GM18867 (cell line): ENCODE measurements around the gene UBE2V1.
"Not testable (repeated sequence)": the region's sequence is repeated elsewhere in the genome, so short reads cannot be mapped to it uniquely, and the experiment has no call there.

Source experiments
- ATAC-seq: cut with Tn5 transposase; IDR thresholded peaks from one replicate; pipeline ENCODE4 v1.9.1; 2021; ENCODE audit warnings: mild to moderate bottlenecking, moderate library complexity; ENCODE audit not compliant: unreplicated experiment

UBE2V1 gene

DNA sequence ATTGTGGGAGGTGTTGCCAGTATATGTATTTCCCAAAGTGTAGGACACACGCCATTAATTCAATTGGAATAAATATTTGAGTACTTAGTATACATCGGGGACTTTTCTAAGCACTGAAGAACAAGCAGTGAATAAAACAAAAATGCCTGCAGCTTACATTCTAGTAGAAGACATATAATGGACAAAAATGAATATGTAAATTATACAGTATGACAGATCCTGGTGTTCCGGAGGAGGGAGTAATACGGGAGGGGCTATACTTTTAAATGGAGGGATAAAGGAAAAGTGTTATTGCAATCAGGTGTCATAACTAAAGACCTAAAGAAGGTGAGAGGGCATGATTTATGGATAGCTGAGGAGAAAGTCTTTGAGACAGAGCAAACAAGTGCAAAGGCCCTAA lies 15.1 kb downstream of the UBE2V1 start:
- no peak for ATAC-seq

DNA sequence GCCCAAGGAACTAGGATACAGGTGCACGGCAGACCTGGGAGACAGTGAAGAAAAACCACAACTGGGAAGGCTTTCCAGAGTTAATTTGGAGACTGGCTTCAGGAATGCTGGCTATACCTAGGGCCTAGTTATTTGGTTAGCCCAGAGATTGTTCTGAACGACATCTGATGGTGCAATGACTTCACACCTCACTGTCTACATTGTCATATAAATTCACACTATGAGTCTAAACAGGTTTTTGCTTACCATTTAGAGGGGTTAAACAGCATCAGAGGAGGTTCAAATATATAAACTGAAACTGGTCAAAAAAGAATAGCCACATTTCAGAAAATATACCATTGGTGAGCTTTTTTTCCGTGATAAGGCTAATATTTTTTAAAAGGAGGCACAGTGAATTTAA lies 16.7 kb downstream of the UBE2V1 start:
- ATAC-seq = no peak

DNA sequence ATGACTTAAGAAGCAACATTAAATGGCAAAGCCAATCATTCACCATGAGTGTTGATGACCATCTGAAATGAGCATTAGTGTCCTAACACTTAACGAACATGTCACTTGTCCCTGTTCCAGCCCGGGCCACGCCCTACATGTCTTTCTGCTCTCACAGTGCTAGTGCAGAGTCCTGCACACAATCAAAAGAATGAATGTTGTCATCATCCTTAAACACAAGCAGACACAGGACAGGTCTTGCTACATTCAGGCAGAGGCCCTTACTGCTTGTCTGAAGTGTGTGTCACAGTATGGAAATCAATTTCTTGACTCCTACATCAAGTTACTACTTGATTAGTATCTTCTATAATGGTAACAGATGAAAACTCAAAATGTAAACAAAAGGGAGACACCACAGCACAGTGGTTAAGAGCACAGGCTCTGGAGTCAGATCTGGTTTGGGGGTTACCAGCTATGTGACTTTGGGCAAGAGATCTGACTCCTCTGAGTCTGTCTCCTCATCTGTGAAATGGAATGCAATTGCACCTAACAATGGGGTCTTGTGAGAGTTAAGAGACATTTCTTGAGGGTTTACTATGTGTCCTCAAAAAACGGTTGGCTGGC lies 17.4 kb downstream of the UBE2V1 start:
- ATAC-seq = no peak

DNA sequence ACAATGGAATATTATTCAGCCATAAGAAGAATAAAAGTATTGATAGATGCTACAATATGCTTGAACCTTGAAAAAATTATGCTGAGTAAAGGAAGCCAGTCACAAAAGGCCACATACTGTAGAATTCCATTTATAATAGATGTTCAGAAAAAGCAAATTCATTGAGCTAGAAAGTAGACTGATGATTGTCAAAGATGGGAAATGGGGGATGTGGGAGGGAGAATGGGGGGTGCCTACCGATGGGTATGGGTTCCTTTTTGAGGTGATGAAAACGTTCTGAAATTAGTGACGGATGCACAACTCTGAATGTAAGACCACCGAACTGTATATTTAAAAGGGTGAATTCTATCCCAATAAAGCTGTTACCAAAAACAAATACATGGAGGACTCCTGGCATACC lies 18.4 kb downstream of the UBE2V1 start:
- ATAC-seq = no peak

DNA sequence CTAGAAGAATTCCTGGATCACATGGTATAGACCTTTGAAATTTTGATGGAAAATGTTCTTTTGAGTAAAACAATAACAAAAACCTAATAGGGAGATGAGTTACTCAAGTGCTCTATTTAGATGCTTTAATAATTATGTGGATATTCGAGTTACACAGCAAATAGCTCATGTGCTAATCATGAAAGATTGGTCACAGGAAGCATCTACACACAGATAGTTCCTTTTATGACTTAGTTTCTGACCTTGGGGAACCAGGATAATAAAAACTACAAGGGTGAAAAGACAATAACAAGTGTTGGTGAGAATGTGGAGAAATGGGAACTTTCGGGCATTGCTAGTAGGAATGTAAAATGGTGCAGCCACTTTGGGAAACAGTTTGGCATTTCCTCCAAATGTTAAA lies 19.7 kb downstream of the UBE2V1 start:
- no peak for ATAC-seq

DNA sequence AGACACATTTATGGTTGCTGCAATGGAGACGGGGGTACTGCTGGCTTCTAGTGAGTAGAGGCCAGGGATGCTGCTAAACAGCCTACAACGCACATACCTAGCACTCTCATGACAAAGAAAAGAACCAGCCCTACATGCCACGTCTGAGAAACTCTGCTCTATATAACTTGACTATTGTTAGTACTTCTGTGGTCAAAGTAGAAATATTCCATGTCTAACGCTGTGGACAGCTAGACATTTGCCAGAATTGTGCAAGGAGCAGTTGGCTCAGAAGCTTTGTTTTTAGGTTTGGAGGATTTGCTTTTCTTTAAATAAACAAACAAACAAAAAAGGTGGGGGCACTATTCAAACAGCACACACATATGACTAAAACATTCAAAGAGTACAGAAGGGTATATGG lies 20.5 kb downstream of the UBE2V1 start:
- no peak for ATAC-seq

DNA sequence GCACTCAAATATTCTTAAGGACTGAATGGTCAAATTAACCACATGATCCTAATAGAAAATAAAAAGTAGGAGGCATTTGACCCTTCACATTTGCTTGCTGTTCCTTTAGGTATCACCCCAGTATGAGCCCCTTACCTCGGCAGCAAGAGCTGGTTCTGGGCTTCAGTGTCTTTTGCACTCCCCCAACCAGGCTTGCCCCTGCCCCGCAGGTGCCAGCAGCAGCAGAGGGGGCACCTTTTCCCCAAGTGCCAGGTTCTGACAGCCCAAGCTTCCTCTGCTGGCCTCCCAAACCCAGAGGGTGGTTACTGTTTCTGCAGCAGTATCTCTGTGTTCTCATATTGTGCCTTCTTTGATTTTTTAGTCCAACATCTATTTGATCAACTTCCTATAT lies 23.2 kb downstream of the UBE2V1 start:
- no peak for ATAC-seq

DNA sequence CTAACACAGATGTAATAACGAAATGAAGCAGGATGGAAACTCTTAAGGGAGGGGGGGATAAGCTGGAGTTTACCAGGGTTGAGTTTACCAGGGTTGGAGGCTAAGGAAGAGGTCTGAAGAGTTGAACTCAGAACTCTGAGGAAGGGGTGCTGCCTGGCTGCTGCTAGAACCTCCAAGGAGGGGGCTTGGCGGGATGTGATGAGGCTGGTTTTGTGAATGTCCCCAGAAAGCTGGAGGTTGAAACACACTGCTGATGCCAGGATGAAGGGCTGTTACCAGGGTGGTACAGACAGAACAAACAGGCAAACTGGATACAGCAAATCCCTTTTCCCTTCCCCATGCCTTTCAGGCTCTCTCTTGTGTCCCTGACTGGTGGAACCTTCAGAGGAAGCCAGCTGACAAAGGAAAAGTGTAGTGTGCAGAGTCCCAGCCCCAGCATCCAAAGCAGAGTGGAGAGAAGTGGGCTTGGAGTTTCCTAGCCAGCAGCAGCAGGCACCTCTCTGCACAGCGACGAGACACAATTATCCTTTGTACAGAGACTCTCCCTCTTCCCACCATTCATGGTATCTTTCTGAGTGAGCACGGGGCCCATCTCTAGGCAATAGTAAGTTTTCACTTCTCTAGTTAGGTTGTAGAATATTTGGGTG lies 23.7 kb downstream of the UBE2V1 start:
- ATAC-seq = no peak

DNA sequence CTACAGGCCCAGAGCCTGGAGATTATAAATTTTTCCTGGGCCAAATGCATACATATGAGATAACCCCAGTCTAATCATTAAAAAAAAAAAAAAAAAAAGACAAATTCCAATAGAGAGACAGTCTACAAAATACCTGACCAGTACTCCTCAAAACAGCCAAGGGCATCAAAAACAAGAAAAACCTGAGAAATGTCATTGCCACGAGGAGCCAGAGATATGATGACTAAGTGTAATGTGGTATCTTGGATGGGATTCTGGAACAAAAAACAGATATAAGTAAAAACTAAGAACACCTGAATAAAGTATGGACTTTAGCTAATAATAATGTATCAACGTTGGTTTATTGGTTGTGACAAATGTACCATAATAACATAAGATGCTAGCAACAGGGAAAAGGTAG lies 24.9 kb downstream of the UBE2V1 start:
- no peak for ATAC-seq

DNA sequence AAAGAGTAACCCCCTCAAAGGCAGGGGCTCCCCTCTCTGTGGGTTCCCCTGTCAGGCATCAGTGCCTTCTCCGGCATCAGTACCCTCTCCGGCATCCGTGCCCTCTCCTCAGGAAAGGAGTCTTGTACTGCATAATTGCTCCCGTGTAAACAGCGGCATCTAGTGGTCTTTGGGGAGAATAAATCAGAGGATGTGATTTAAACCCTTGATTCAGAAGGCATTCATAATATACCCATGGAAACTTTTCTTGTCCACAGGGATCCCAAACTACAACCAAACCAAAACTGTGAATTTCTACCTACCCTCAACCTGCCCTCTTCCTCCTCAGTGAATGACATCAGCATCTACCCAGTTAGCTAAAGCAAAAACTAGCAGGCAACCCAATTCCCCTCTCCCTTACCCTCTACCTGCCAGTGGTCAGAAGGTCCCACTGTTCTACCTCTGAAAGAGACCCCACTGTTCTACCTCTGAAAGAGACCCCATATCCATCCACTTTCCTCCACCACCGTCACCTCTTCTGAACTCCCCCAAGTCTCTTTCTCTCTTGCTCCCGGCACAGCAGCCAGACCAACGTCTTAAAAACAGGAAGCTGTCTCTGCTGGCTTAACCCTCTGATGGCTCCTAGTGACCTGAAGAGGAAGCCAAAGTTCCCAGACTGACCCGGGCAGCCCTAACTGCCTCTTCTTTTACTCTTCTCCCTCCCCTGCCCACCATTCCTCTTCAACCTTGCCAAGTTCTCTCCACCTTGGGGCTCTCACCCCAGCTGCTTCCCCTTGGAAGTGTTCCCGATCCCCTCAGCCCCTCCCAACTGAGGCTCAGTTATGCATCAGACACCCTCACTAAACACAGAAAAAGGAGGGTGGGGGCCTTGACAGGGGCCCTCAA lies 27.2 kb downstream of the UBE2V1 start:
- ATAC-seq = no peak

DNA sequence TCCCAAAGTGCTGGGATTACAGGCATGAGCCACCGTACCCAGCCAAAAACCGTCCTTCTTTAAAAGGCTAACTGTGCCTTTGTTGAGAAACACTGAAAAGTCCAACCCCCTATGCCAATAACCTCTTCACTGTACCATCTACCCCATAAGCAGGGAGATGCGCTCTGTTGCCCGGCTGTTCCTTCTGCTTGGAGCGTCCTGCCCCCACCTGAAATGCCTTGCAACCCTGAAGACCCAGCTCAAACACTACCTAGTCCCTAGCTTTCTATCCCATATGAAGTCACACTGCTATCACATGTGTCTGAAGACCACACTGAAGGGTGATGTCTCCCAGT lies 27.8 kb downstream of the UBE2V1 start:
- ATAC-seq = no peak

DNA sequence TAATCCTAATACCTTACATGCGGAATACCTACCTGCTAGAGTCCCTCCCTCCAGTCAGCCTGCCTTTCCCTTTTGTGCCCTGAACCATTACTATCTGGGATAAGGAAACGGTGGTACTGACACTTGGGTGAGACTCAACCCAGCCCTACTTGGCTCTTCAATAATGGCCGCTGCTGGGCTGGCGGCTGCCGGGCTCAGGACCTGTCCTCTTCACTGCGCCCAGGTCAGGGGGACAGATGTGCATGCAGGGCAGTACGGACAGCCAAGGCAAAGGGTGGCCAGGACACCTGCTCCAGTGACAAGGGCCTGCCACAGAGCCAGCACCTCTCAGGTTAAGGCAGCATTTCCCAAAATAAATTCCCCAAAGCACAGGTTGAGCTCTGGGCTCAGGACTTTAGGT lies 29.9 kb downstream of the UBE2V1 start:
- no peak for ATAC-seq

DNA sequence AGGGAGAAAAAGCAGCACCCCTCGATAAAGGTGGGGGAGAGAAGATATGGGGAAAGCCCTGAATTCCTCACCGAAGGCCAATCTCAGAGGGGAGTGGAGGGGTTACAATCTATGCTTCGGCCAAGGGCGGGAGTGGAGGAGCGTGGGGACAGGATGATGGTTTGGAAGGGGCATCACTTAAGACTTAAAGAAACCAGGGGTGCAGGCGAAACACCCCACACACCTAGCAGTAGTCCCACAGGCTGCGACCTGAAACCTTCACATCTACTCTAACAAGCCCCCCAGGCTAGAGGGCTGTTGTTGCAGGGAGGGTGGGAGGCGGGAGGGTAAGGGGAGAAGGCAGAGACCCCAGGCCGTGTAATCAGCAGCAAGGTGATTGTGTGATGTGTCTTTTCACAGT lies 30.9 kb downstream of the UBE2V1 start:
- not testable (repeated sequence) for ATAC-seq

DNA sequence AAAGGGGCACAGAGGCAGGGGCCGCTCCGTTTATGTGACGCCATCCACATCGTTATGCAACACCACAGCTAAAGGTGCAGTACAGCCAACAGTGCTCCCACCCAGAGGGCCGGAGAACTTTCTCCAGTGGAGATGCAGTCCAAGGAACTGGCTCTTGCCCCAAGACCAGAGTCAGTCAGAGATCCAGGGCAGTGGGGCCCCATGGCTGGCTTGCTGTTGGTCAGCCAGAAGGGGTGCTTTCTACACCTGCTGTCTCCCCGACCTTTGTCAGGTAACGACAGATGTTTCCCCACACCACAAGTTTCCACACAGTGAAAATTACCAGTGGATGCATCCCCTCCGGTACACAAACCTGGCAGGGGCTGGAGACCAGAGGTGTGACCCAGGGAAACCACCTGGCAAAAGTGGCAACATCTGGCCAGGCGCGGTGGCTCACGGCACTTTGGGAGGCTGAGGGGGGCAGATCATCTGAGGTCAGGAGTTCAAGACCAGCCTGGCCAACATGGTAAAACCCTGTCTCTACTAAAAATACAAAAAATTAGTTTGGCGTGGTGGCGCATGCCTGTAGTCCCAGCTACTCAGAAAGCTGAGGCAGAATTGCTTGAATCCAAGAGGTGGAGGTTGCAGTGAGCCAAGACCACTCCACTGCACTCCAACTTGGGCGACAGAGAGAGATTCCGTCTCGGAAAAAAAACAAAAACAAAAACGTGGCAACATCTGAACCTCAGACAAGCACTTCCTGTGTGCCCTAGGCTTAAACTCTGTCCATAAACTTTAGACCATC lies 34.9 kb downstream of the UBE2V1 start:
- no peak for ATAC-seq

DNA sequence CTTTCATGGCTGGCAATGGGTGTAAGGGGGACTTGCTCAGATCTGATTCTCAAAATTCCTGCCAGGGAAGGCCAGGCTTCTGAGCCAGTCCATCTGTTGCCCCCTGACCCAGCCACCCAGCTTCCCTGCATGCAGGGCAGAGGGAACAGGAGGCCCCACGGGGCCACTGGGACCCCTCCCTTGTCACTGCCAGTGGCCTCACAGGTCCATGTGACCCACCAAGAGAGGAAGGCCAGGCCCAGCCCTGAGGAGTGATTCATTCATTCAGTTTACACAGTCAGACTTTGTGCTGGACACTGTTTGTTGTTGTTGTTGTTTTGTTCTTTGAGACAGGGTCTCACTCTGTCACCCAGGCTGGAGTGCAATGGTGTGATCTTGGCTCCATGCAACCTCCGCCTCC lies 39.5 kb downstream of the UBE2V1 start:
- ATAC-seq = no peak

DNA sequence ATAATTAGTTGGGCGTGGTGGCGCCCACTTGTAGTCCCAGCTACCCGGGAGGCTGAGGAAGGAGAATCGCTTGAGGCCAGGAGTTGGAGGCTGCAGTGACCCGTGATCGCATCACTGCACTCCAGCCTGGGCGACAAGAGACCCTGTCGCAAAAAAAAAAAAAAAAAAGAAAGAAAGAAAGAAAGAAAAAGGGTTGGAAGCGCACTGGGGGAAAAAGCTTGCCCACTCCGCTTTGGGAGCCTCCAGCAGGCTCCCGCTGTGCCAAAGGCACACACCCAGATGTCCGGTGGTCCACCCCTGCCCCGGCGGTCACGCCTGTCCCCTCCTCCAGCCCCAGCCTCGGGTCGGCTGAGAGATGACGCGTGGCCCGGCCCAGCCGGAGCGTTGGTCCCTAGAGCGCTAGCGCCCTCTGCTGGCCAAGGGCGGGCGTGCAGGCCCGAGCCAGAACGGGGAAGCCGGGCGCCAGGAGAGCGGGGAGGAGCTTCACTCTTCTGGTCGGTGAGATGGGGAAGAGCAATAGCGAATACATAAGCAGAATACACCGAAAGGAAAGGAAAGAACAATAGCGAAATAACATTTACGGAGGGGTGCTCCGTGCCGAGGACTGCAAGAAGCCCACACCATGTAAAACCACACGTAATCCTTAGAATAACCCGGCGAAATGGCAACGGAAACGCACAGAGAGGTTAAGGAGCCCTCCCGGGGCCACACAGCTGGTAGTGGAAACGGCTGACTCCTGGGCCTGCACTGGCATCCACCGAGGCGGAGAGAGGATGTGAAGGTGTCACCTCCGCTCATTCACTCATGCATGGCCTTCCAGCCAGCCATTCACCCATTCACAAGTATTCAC lies 41.7 kb downstream of the UBE2V1 start:
- ATAC-seq = peak; percentile 91

DNA sequence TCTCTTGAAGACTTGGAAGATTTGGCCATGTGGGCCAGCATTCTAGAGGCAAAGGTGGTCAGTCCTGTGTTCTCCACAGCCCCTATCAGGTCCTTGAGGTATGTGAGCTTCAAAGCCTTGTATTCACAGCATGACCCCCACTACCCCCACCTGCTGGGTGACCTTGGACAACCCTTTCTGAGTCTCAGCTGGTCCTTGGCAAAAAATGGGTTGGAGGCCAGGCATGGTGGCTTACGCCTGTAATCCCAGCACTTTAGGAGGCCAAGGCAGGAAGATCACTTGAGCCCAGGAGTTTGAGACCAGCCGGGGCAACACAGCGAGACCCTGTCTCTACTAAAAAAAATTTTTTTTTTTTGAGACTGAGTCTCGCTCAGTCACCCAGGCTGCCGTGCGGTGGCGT lies 42.6 kb downstream of the UBE2V1 start:
- ATAC-seq = no peak

DNA sequence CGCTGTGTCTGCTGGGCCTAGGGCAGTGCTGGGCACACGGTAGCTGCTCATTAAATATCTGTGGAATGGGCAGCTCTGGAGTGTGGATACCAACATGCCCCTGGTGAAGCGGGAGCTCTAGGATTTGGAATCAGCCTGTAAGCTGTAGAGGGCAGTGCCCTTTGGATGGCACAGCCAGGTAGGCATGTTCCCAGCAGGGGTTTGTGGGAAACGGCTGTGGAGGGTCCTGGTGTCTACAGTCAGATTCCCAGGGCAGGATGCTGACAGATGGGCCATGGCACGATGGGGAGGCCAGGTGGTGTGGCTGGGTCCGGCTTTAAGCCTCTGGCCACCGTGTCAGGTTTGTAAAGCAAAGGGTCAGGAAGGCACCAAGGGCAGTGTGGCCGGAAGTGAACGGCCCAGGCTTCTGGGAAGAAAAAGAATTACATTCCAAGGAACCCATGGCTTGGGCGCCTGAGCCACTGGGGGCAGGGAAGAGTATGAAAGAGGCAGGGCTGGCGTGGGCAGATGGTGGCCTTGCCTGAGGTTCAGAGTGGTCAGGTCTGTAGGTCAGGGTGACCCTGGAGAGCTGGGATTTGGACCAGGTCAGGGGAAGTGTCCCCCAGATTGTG lies 44.8 kb downstream of the UBE2V1 start:
- no peak for ATAC-seq

DNA sequence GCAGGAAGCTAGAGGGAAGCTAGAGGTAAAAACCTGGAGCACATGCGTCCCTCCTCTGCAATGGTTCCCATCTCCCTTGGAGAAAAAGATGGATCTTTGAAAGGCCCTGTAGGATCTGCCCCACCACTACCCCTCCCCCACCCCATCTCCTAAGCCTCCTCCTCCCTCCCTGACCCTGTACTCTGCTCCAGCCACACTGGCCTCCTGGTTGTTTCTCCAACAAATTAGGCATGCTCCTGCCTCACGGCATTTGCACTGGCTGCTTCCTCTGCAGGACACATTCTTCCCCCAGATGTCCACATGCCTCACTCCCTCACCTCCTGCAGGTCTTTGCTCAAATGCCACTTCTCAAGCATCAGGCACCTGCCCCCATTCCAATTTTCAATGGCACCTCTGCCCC lies 45.5 kb downstream of the UBE2V1 start:
- no peak for ATAC-seq

DNA sequence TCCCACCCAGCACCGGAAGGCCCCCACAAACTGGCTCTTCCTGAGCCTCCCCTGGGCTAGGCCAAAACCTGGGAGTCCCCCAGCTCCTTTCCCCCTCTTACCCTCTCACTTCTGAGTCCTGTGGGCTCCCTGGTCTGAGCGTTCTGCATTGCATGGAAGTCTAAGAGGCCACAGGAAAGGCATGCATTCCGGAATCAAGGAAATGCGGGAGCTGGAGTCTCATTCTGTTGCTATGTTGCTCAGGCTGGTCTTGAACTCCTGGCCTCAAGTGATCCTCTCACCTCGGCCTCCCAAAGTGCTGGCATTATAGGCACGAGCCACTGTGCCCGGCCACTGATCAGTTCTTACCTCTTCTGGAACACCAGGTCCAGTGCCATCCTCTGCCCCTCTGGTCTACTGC lies 45.9 kb downstream of the UBE2V1 start:
- no peak for ATAC-seq
